H1 (cell line): ENCODE measurements around the gene EYA2. TPM values are rescaled to one million over a fixed set of nuclear protein-coding genes. Genes with fewer than 3 reads are reported as not detected.

ENCODE experiments used
- CTCF ChIA-PET: fragments of 300-600 bp; sonication (Branson Sonifier 250); formaldehyde crosslinking; loops from one replicate; lab custom pipeline; 2021; ENCODE audit not compliant: partially characterized antibody; lab: Charles Lee
- POLR2A ChIA-PET: fragments of 300-600 bp; sonication (Branson Sonifier 250); formaldehyde crosslinking; loops from one replicate; lab custom pipeline; 2021; ENCODE audit warnings: inconsistent platforms; ENCODE audit not compliant: partially characterized antibody; lab: Charles Lee
- DNase-seq, 2 experiments: peaks; one replicate each; pipeline versions ENCODE4 v3.0.0 to v3.0.0-alpha.2; 2010 to 2022; ENCODE audit warnings: low spot score in 2 of 2, low read depth in 1 of 2, mixed read lengths in 1 of 2
- FAIRE-seq: peaks from 2 replicates; lab custom pipeline; 2011; peaks lifted over from hg19 to GRCh38; lab: Jason Lieb, UNC
- H2AFZ ChIP-seq: 2 replicates; pipeline ENCODE4 v1.8.1; 2012; ENCODE audit warnings: low read length, inconsistent platforms
- H2AK5ac ChIP-seq: 2 replicates; pipeline ENCODE4 v1.6.1; 2013; ENCODE audit warnings: low read depth, low read length
- H2BK120ac ChIP-seq: replicated peaks from 2 replicates; pipeline ENCODE3; 2013; ENCODE audit warnings: low read depth, low read length, inconsistent platforms
- H2BK12ac ChIP-seq: 2 replicates; pipeline ENCODE4 v1.6.1; 2013; ENCODE audit warnings: low read depth, low read length
- H2BK15ac ChIP-seq: 2 replicates; pipeline ENCODE4 v1.6.1; 2013; ENCODE audit warnings: low read length
- H2BK20ac ChIP-seq: 2 replicates; pipeline ENCODE4 v1.6.1; 2013; ENCODE audit warnings: low read length
- H2BK5ac ChIP-seq: 2 replicates; pipeline ENCODE4 v1.6.1; 2013; ENCODE audit warnings: low read depth, low read length
- H3K14ac ChIP-seq: 2 replicates; pipeline ENCODE4 v1.6.1; 2013; ENCODE audit warnings: inconsistent platforms; ENCODE audit not compliant: insufficient read length
- H3K18ac ChIP-seq: 2 replicates; pipeline ENCODE4 v1.6.1; 2013; ENCODE audit warnings: low read length; ENCODE audit errors: extremely low read depth
- H3K23ac ChIP-seq: 2 replicates; pipeline ENCODE4 v1.6.1; 2013; ENCODE audit warnings: inconsistent platforms; ENCODE audit not compliant: insufficient read length
- H3K23me2 ChIP-seq: 2 replicates; pipeline ENCODE4 v1.6.1; 2013; ENCODE audit warnings: low read depth, low read length
- H3K27ac ChIP-seq: 2 replicates; pipeline ENCODE4 v1.6.1; 2011; ENCODE audit warnings: low read depth, low read length, inconsistent platforms
- H3K27me3 ChIP-seq, 4 experiments: replicated peaks in 1 of 4; 1 replicate in 1 of 4; 2 replicates in 3 of 4; pipeline versions ENCODE4 v1.6.1 to v1.8.1; 2011 to 2013; ENCODE audit warnings: low read length in 3 of 4, mild to moderate bottlenecking in 3 of 4, inconsistent platforms in 2 of 4, mixed read lengths in 2 of 4, moderate library complexity in 1 of 4; ENCODE audit not compliant: control insufficient read depth in 3 of 4, insufficient read depth in 3 of 4; ENCODE audit errors: extremely low read depth in 1 of 4
- H3K36me3 ChIP-seq, 4 experiments: 2 replicates each; pipeline versions ENCODE4 v1.6.1 to v1.8.1; 2011 to 2013; ENCODE audit warnings: mild to moderate bottlenecking in 4 of 4, low read length in 3 of 4, moderate library complexity in 2 of 4, control low read depth in 1 of 4, inconsistent platforms in 1 of 4; ENCODE audit not compliant: insufficient read depth in 4 of 4, control insufficient read depth in 2 of 4
- H3K4ac ChIP-seq: replicated peaks from 2 replicates; pipeline ENCODE3; 2013; ENCODE audit warnings: low read length, low read depth, mixed read lengths, inconsistent platforms; ENCODE audit not compliant: insufficient read length
- H3K4me1 ChIP-seq, 4 experiments: replicated peaks in 1 of 4; 1 replicate in 1 of 4; 2 replicates in 3 of 4; pipeline versions ENCODE4 v1.6.1 to v1.8.1; 2011 to 2013; ENCODE audit warnings: low read length in 3 of 4, inconsistent platforms in 2 of 4, mixed read lengths in 1 of 4; ENCODE audit not compliant: insufficient read depth in 4 of 4, control insufficient read depth in 3 of 4
- H3K4me2 ChIP-seq, 2 experiments: 2 replicates each; pipeline versions ENCODE4 v1.6.1 to v1.8.1; 2011 to 2013; ENCODE audit warnings: low read depth in 2 of 2, low read length in 2 of 2, control low read depth in 1 of 2, inconsistent platforms in 1 of 2, mild to moderate bottlenecking in 1 of 2; ENCODE audit not compliant: insufficient read depth in 1 of 2
- H3K4me3 ChIP-seq, 4 experiments: fragments of 200-600, 300-600 bp in 1 of 4; sonication (generic), shearing (Covaris generic), sonication (Bioruptor Twin) in 1 of 4; 2 replicates each; pipeline versions ENCODE4 v1.5.1 to v1.8.1; 2011 to 2016; ENCODE audit warnings: low read length in 4 of 4, low read depth in 3 of 4, control low read depth in 2 of 4, inconsistent platforms in 2 of 4, mild to moderate bottlenecking in 2 of 4, mixed read lengths in 1 of 4, moderate library complexity in 1 of 4; ENCODE audit not compliant: insufficient read depth in 2 of 4; ENCODE audit errors: extremely low read depth in 1 of 4
- H3K56ac ChIP-seq: replicated peaks from 2 replicates; pipeline ENCODE3; 2013; ENCODE audit warnings: low read depth, mild to moderate bottlenecking, mixed read lengths, low read length, inconsistent platforms; ENCODE audit not compliant: insufficient read length
- H3K79me1 ChIP-seq: 2 replicates; pipeline ENCODE4 v1.6.1; 2013; ENCODE audit warnings: low read depth, low read length, control low read depth
- H3K79me2 ChIP-seq, 2 experiments: 2 replicates each; pipeline versions ENCODE4 v1.6.1 to v1.8.1; 2012 to 2013; ENCODE audit warnings: low read length in 2 of 2, mild to moderate bottlenecking in 2 of 2, inconsistent platforms in 1 of 2; ENCODE audit not compliant: insufficient read depth in 2 of 2, control insufficient read depth in 1 of 2
- H3K9ac ChIP-seq, 4 experiments: replicated peaks in 1 of 4; 1 replicate in 1 of 4; 2 replicates in 3 of 4; pipeline versions ENCODE4 v1.6.1 to v1.8.1; 2011 to 2013; ENCODE audit warnings: low read depth in 3 of 4, low read length in 3 of 4, control low read depth in 2 of 4, mild to moderate bottlenecking in 2 of 4, moderate library complexity in 2 of 4, inconsistent platforms in 1 of 4; ENCODE audit errors: extremely low read depth in 1 of 4
- H3K9me3 ChIP-seq, 2 experiments: 2 replicates each; pipeline versions ENCODE4 v1.6.1 to v1.8.1; 2012 to 2013; ENCODE audit warnings: mild to moderate bottlenecking in 2 of 2, moderate library complexity in 2 of 2, control low read depth in 1 of 2, inconsistent platforms in 1 of 2, low read depth in 1 of 2, low read length in 1 of 2, mixed read lengths in 1 of 2; ENCODE audit not compliant: insufficient read depth in 2 of 2
- H4K20me1 ChIP-seq, 2 experiments: replicated peaks in 1 of 2; 2 replicates each; pipeline versions ENCODE3 to v1.8.1; 2011 to 2013; ENCODE audit warnings: inconsistent platforms in 2 of 2, low read length in 2 of 2, mild to moderate bottlenecking in 1 of 2; ENCODE audit not compliant: insufficient read depth in 2 of 2, control insufficient read depth in 1 of 2
- H4K5ac ChIP-seq: 2 replicates; pipeline ENCODE4 v1.6.1; 2013; ENCODE audit warnings: low read length, low read depth, mixed read lengths, inconsistent platforms; ENCODE audit not compliant: insufficient read length
- H4K8ac ChIP-seq: 2 replicates; pipeline ENCODE4 v1.8.0; 2013; ENCODE audit warnings: mild to moderate bottlenecking, moderate library complexity, low read length, inconsistent platforms; ENCODE audit not compliant: insufficient read depth; ENCODE audit errors: extremely low read depth
- H4K91ac ChIP-seq: replicated peaks from 2 replicates; pipeline ENCODE3; 2013; ENCODE audit warnings: low read length, mixed read lengths, inconsistent platforms; ENCODE audit not compliant: insufficient read length
- BACH1 ChIP-seq: IDR thresholded peaks from 2 replicates; pipeline ENCODE4 v1.6.1; 2012; ENCODE audit warnings: low read length, improper control_type of control experiment
- BCL11A ChIP-seq, 2 experiments: IDR thresholded peaks; one replicate each; pipeline ENCODE4 v1.6.1; 2011; ENCODE audit warnings: low read depth in 2 of 2, low read length in 2 of 2, mild to moderate bottlenecking in 2 of 2
- CHD2 ChIP-seq: IDR thresholded peaks from 2 replicates; pipeline ENCODE4 v1.6.1; 2012; ENCODE audit warnings: low read length, improper control_type of control experiment
- CTBP2 ChIP-seq: IDR thresholded peaks from 2 replicates; pipeline ENCODE4 v1.7.0; 2011; ENCODE audit warnings: borderline replicate concordance, mild to moderate bottlenecking, moderate library complexity, mixed read lengths, low read length; ENCODE audit not compliant: insufficient read depth, insufficient read length
- EP300 ChIP-seq, 2 experiments: IDR thresholded peaks; 1 replicate in 1 of 2; 2 replicates in 1 of 2; pipeline ENCODE4 v1.6.1; 2011 to 2012; ENCODE audit warnings: low read depth in 2 of 2, low read length in 2 of 2, mild to moderate bottlenecking in 2 of 2, borderline replicate concordance in 1 of 2, inconsistent platforms in 1 of 2, moderate library complexity in 1 of 2
- FOSL1 ChIP-seq: IDR thresholded peaks from 2 replicates; pipeline ENCODE4 v1.6.1; 2011; ENCODE audit warnings: mild to moderate bottlenecking, low read depth, low read length, moderate library complexity; ENCODE audit not compliant: insufficient read depth
- JUND ChIP-seq: IDR thresholded peaks from 2 replicates; pipeline ENCODE4 v1.6.1; 2011; ENCODE audit warnings: mild to moderate bottlenecking, improper control_type of control experiment, low read length
- MAFK ChIP-seq: IDR thresholded peaks from 2 replicates; pipeline ENCODE4 v1.6.1; 2012; ENCODE audit warnings: low read depth, mild to moderate bottlenecking, improper control_type of control experiment, low read length
- POLR2A ChIP-seq, 2 experiments: IDR thresholded peaks; 1 replicate in 1 of 2; 2 replicates in 1 of 2; pipeline ENCODE4 v1.6.1; 2011; ENCODE audit warnings: low read depth in 2 of 2, low read length in 2 of 2, mild to moderate bottlenecking in 2 of 2; ENCODE audit errors: control extremely low read depth in 1 of 2
- RAD21 ChIP-seq, 2 experiments: IDR thresholded peaks in 1 of 2; conservative IDR thresholded peaks in 1 of 2; 2 replicates each; pipeline ENCODE4 v1.6.1; 2011; ENCODE audit warnings: low read depth in 2 of 2, low read length in 2 of 2, improper control_type of control experiment in 1 of 2, inconsistent platforms in 1 of 2, mild to moderate bottlenecking in 1 of 2, moderate library complexity in 1 of 2
- SRF ChIP-seq: IDR thresholded peaks from 2 replicates; pipeline ENCODE4 v1.6.1; 2011; ENCODE audit warnings: mild to moderate bottlenecking, low read depth, low read length, moderate library complexity
- SUZ12 ChIP-seq: fragments of 200-600 bp; sonication (generic); IDR thresholded peaks from 2 replicates; pipeline ENCODE4 v1.6.1; 2012; ENCODE audit warnings: mild to moderate bottlenecking, inconsistent platforms, low read length, moderate library complexity, mixed read lengths
- TAF1 ChIP-seq: IDR thresholded peaks from 2 replicates; pipeline ENCODE4 v1.6.1; 2011; ENCODE audit warnings: mild to moderate bottlenecking, low read depth, low read length
- TCF12 ChIP-seq: IDR thresholded peaks from 2 replicates; pipeline ENCODE4 v1.6.1; 2011; ENCODE audit warnings: low read depth, mild to moderate bottlenecking, low read length
- TEAD4 ChIP-seq: IDR thresholded peaks from 2 replicates; pipeline ENCODE4 v1.6.1; 2012; ENCODE audit warnings: low read depth, low read length, inconsistent platforms, mixed read lengths
- ZNF274 ChIP-seq: IDR thresholded peaks from 2 replicates; pipeline ENCODE4 v1.7.0; 2012; ENCODE audit warnings: low read length, borderline replicate concordance; ENCODE audit errors: extremely low read depth
- whole genome bisulfite sequencing, 2 experiments: shearing (Covaris generic) in 1 of 2; methylation state at CpG; one replicate each; pipeline versions ENCODE4 v1.1.6 to v1.1.7; 2013 to 2015; ENCODE audit warnings: low lambda C conversion rate in 2 of 2, mixed read lengths in 2 of 2, inconsistent platforms in 1 of 2, low coverage in 1 of 2, missing lambda C conversion rate in 1 of 2; ENCODE audit not compliant: insufficient replicate concordance in 2 of 2, insufficient coverage in 1 of 2, insufficient read length in 1 of 2; ENCODE audit errors: extremely low coverage in 1 of 2, missing lambda C conversion rate in 1 of 2; 5-methylcytosine and 5-hydroxymethylcytosine counted together
- polyA plus RNA-seq, 7 experiments: library from polyadenylated mRNA; depleted of rRNA in 3 of 7; stranded (reverse) in 5 of 7; unstranded in 2 of 7; fragments of >200 nt in 5 of 7; fragments of 200-250 nt in 2 of 7; gene quantifications; 1 replicate in 5 of 7; 2 replicates in 1 of 7; 4 replicates in 1 of 7; pipeline versions ENCODE4 v1.2.1 to v1.2.3, GENCODE V29; 2011 to 2013; ENCODE audit warnings: missing spikeins in 2 of 7, mixed read lengths in 2 of 7
- total RNA-seq: library from RNA; stranded (reverse); fragmentation: NEBNext Ultra II Directional; extraction: Animal tissue kit (Norgen Biotek cat#: 25700); gene quantifications from 2 replicates; pipeline ENCODE4 v1.2.1, GENCODE V29; 2021

EYA2 gene
- total and polyA plus RNA-seq, 2 of the 8 experiments (the other 6 are each of a cell fraction or from before 2014, with no cell fraction given) = 1.6 to 1.7 TPM

- H3K23me2 ChIP-seq = no peaks in the 10 kb centered on the region
- no peak for TF ChIP-seq SUZ12
- no peak for TF ChIP-seq TCF12
- no peak for TF ChIP-seq SRF
- no peak for TF ChIP-seq JUND
- TF ChIP-seq EP300 (IDR thresholded peaks at IDR 0.05; ENCODE audit: borderline replicate concordance in 1 of 2, low read depth in 2 of 2, low read length in 2 of 2) = no peak
- no peak for TF ChIP-seq TAF1
- TF ChIP-seq MAFK = no peak
- TF ChIP-seq ZNF274 = no peak
- TF ChIP-seq POLR2A (IDR thresholded peaks at IDR 0.05; ENCODE audit: control extremely low read depth in 1 of 2, low read depth in 2 of 2, low read length in 2 of 2) = no peak
- no peak for TF ChIP-seq BCL11A (IDR thresholded peaks at IDR 0.05; ENCODE audit: low read depth in 2 of 2, low read length in 2 of 2)
- no peak for TF ChIP-seq CHD2
- TF ChIP-seq TEAD4 = no peak
- no peak for TF ChIP-seq FOSL1
- no peak for TF ChIP-seq RAD21 (IDR thresholded peaks at IDR 0.05 in 1 of 2, conservative IDR thresholded peaks at IDR 0.05 in 1 of 2; ENCODE audit: low read depth in 2 of 2, low read length in 2 of 2)
- TF ChIP-seq BACH1 = no peak
- TF ChIP-seq CTBP2 = no peak
- FAIRE-seq (no peak), DNase-seq (no peak)
- H4K5ac ChIP-seq = no peak overlapping the region
- POLR2A ChIA-PET = no interaction called here
- no peak overlapping the region for H2BK12ac ChIP-seq
- H2BK5ac ChIP-seq = no peak overlapping the region
- H3K79me1 ChIP-seq = no peaks in the 10 kb centered on the region
- H2AFZ ChIP-seq = no peak overlapping the region
- no peaks in the 10 kb centered on the region for H4K20me1 ChIP-seq
- H3K9ac ChIP-seq = no peak overlapping the region
- H3K14ac ChIP-seq = no peak overlapping the region
- no peaks in the 10 kb centered on the region for H3K27me3 ChIP-seq
- H4K8ac ChIP-seq = no peak overlapping the region
- H3K56ac ChIP-seq = no peak overlapping the region
- no peak overlapping the region for H4K91ac ChIP-seq
- H3K27ac ChIP-seq = no peak overlapping the region
- no peak overlapping the region for H3K4me3 ChIP-seq
- H3K79me2 ChIP-seq = no peaks in the 10 kb centered on the region
- WGBS, 2 experiments = 91% methylated on average over 7 of the region's 7 CpGs; no CpG with 5 or more reads in 1 of the 2 experiments
- no peaks in the 10 kb centered on the region for H3K36me3 ChIP-seq
- no peaks in the 10 kb centered on the region for H3K4me1 ChIP-seq
- H2AK5ac ChIP-seq = no peak overlapping the region
- H2BK20ac ChIP-seq = no peak overlapping the region
- H3K9me3 ChIP-seq = no peaks in the 10 kb centered on the region
- H3K18ac ChIP-seq = no peak overlapping the region; the same call in 1 of the 2 replicates
- CTCF ChIA-PET = interaction anchor here (1.0 kb wide), 1 partner anchor 41 kb away, joined by 3 read pairs; no protein-coding TSS in a partner anchor
- H2BK120ac ChIP-seq = no peak overlapping the region
- no peak overlapping the region for H3K4me2 ChIP-seq
- H2BK15ac ChIP-seq = no peak overlapping the region
- H3K23ac ChIP-seq = no peak overlapping the region
- no peak overlapping the region for H3K4ac ChIP-seq
Measured at GRCh38 chr20:46850896-46851295, 43.7 kb upstream of the EYA2 start.
